H9 (cell line): ENCODE results near the gene GLT8D1. TPM values are rescaled to one million over a fixed set of nuclear protein-coding genes. Genes with fewer than 3 reads are reported as not detected.

Experiments
- DNase-seq: peaks from one replicate; pipeline ENCODE4 v3.0.0-alpha.2; 2017
- H2AFZ ChIP-seq: one replicate; pipeline ENCODE4 v1.6.1; 2013; ENCODE audit warnings: mild to moderate bottlenecking, low read length, control low read depth, moderate library complexity
- H2AK5ac ChIP-seq: 2 replicates; pipeline ENCODE4 v1.6.1; 2013; ENCODE audit warnings: low read length, control low read depth, mixed read lengths; ENCODE audit not compliant: insufficient read length
- H2BK120ac ChIP-seq: one replicate; pipeline ENCODE4 v1.6.1; 2013; ENCODE audit warnings: low read depth, mild to moderate bottlenecking, low read length, control low read depth, inconsistent platforms; ENCODE audit not compliant: poor library complexity, severe bottlenecking
- H2BK12ac ChIP-seq: 2 replicates; pipeline ENCODE4 v1.6.1; 2013; ENCODE audit warnings: low read length, control low read depth, mixed read lengths, low read depth; ENCODE audit not compliant: insufficient read length
- H2BK15ac ChIP-seq: 2 replicates; pipeline ENCODE4 v1.6.1; 2013; ENCODE audit warnings: low read depth, low read length, control low read depth
- H2BK20ac ChIP-seq: one replicate; pipeline ENCODE4 v1.6.1; 2013; ENCODE audit warnings: low read depth, mild to moderate bottlenecking, low read length, control low read depth, inconsistent platforms; ENCODE audit not compliant: poor library complexity, severe bottlenecking
- H2BK5ac ChIP-seq: 2 replicates; pipeline ENCODE4 v1.6.1; 2013; ENCODE audit warnings: low read length, control low read depth, mixed read lengths; ENCODE audit not compliant: insufficient read length
- H3K14ac ChIP-seq: 2 replicates; pipeline ENCODE4 v1.6.1; 2013; ENCODE audit warnings: low read length, control low read depth; ENCODE audit not compliant: insufficient read depth
- H3K18ac ChIP-seq: 2 replicates; pipeline ENCODE4 v1.6.1; 2013; ENCODE audit warnings: low read depth, mild to moderate bottlenecking, mixed read lengths, low read length, control low read depth; ENCODE audit not compliant: insufficient read length
- H3K23ac ChIP-seq: 2 replicates; pipeline ENCODE4 v1.6.1; 2013; ENCODE audit warnings: low read length, control low read depth, mixed read lengths, low read depth; ENCODE audit not compliant: insufficient read length
- H3K23me2 ChIP-seq: 2 replicates; pipeline ENCODE4 v1.6.1; 2013; ENCODE audit warnings: low read depth, mild to moderate bottlenecking, mixed read lengths, low read length, control low read depth; ENCODE audit not compliant: insufficient read length, poor library complexity, severe bottlenecking
- H3K27ac ChIP-seq: 2 replicates; pipeline ENCODE4 v1.5.1; 2013; ENCODE audit warnings: low read length, control low read depth, mixed read lengths, low read depth; ENCODE audit not compliant: insufficient read length
- H3K27me3 ChIP-seq: 2 replicates; pipeline ENCODE4 v1.6.1; 2013; ENCODE audit warnings: low read length, control low read depth, inconsistent platforms; ENCODE audit not compliant: insufficient read depth
- H3K4ac ChIP-seq: 2 replicates; pipeline ENCODE4 v1.6.1; 2013; ENCODE audit warnings: low read depth, mild to moderate bottlenecking, control low read depth, inconsistent platforms, low read length, moderate library complexity
- H3K4me1 ChIP-seq: 2 replicates; pipeline ENCODE4 v1.6.1; 2013; ENCODE audit warnings: low read length, control low read depth, inconsistent platforms; ENCODE audit not compliant: insufficient read depth
- H3K4me2 ChIP-seq: 2 replicates; pipeline ENCODE4 v1.6.1; 2013; ENCODE audit warnings: low read length, control low read depth, mixed read lengths; ENCODE audit not compliant: insufficient read length, insufficient read depth
- H3K56ac ChIP-seq: 2 replicates; pipeline ENCODE4 v1.6.1; 2013; ENCODE audit warnings: low read depth, mild to moderate bottlenecking, mixed read lengths, low read length, control low read depth; ENCODE audit not compliant: insufficient read length
- H3K79me1 ChIP-seq: 2 replicates; pipeline ENCODE4 v1.6.1; 2013; ENCODE audit warnings: low read depth, mild to moderate bottlenecking, moderate library complexity, low read length, control low read depth, inconsistent platforms; ENCODE audit not compliant: insufficient read depth, poor library complexity, severe bottlenecking
- H3K79me2 ChIP-seq: 2 replicates; pipeline ENCODE4 v1.6.1; 2013; ENCODE audit warnings: low read length, control low read depth, inconsistent platforms; ENCODE audit not compliant: insufficient read depth
- H3K9ac ChIP-seq: 2 replicates; pipeline ENCODE4 v1.6.1; 2013; ENCODE audit warnings: low read length, control low read depth, mixed read lengths; ENCODE audit not compliant: insufficient read length; ENCODE audit errors: extremely low read depth
- H3K9me3 ChIP-seq: one replicate; pipeline ENCODE4 v1.6.1; 2013; ENCODE audit warnings: low read depth, low read length, inconsistent platforms; ENCODE audit not compliant: control insufficient read depth
- H3T11ph ChIP-seq: one replicate; pipeline ENCODE4 v1.6.1; 2013; ENCODE audit warnings: mild to moderate bottlenecking, low read length, control low read depth, inconsistent platforms
- H4K20me1 ChIP-seq: one replicate; pipeline ENCODE4 v1.6.1; 2013; ENCODE audit not compliant: control insufficient read depth, insufficient read length, insufficient read depth
- H4K5ac ChIP-seq: 2 replicates; pipeline ENCODE4 v1.6.1; 2013; ENCODE audit warnings: low read depth, mild to moderate bottlenecking, mixed read lengths, low read length, control low read depth; ENCODE audit not compliant: insufficient read length
- H4K8ac ChIP-seq: replicated peaks from 2 replicates; pipeline ENCODE4 v1.6.1; 2013; ENCODE audit warnings: low read length, control low read depth, mixed read lengths, low read depth; ENCODE audit not compliant: insufficient read length
- H4K91ac ChIP-seq: 2 replicates; pipeline ENCODE4 v1.6.1; 2013; ENCODE audit warnings: low read depth, mild to moderate bottlenecking, moderate library complexity, mixed read lengths, low read length, control low read depth; ENCODE audit not compliant: insufficient read length
- H3K27ac Mint-ChIP-seq, 3 experiments: 2 replicates in 2 of 3; 3 replicates in 1 of 3; pipeline ENCODE4 v1.8.0; 2020 to 2021; ENCODE audit warnings: mixed read lengths in 3 of 3, mild to moderate bottlenecking in 1 of 3, moderate library complexity in 1 of 3
- H3K27me3 Mint-ChIP-seq: 2 replicates; pipeline ENCODE4 v1.8.0; 2021; ENCODE audit warnings: low read depth, mild to moderate bottlenecking, moderate library complexity, mixed read lengths
- H3K36me3 Mint-ChIP-seq, 3 experiments: 2 replicates in 2 of 3; 3 replicates in 1 of 3; pipeline ENCODE4 v1.8.0; 2020 to 2021; ENCODE audit warnings: low read depth in 3 of 3, mixed read lengths in 3 of 3; ENCODE audit not compliant: insufficient read depth in 1 of 3
- H3K4me1 Mint-ChIP-seq, 2 experiments: 2 replicates each; pipeline ENCODE4 v1.8.0; 2020; ENCODE audit warnings: mixed read lengths in 2 of 2
- H3K4me3 Mint-ChIP-seq, 2 experiments: 2 replicates in 1 of 2; 3 replicates in 1 of 2; pipeline ENCODE4 v1.8.0; 2020 to 2021; ENCODE audit warnings: mild to moderate bottlenecking in 2 of 2, mixed read lengths in 2 of 2, moderate library complexity in 1 of 2
- H3K9me3 Mint-ChIP-seq, 2 experiments: 2 replicates in 1 of 2; 3 replicates in 1 of 2; pipeline ENCODE4 v1.8.0; 2020; ENCODE audit warnings: mild to moderate bottlenecking in 2 of 2, mixed read lengths in 2 of 2, moderate library complexity in 1 of 2
- CTCF ChIP-seq: fragments of 200-600 bp; sonication (generic); conservative IDR thresholded peaks from 3 replicates; pipeline ENCODE4 v1.8.0; 2021; ENCODE audit warnings: antibody characterized with exemption, mild to moderate bottlenecking
- WGBS: extraction: QIAGEN DNeasy Blood & Tissue Kit; methylation state at CpG from one replicate; pipeline ENCODE4 v1.1.7; 2013; ENCODE audit warnings: missing lambda C conversion rate, low lambda C conversion rate, mixed read lengths; ENCODE audit not compliant: insufficient read length; ENCODE audit errors: extremely low coverage; 5-methylcytosine and 5-hydroxymethylcytosine counted together
- total RNA-seq: library from RNA; stranded (reverse); gene quantifications from 2 replicates; pipeline ENCODE4 v1.2.1, GENCODE V29; 2021

GLT8D1 gene
- total RNA-seq, 1 experiment from 2014 or later, result 39.3 TPM

GRCh38 chr3:52696830-52697631 is 8.6 kb downstream of the GLT8D1 start:
- Histone ChIP-seq H3K27me3 (no peaks in the 10 kb centered on the region), H3K14ac (no peak overlapping the region), H2BK12ac (no peak overlapping the region), H2BK5ac (no peak overlapping the region), H2BK15ac (no peak overlapping the region), H3K4ac (no peak overlapping the region), H3K56ac (no peak overlapping the region), H2AFZ (no peak overlapping the region), H3K4me1 (no peaks in the 10 kb centered on the region), H3K9me3 (no peaks in the 10 kb centered on the region), H3K4me2 (no peak overlapping the region), H3K23me2 (no peaks in the 10 kb centered on the region), H4K8ac (no peak overlapping the region), H4K5ac (no peak overlapping the region), H3K18ac (no peak overlapping the region), H2BK20ac (no peak overlapping the region), H3K79me1 (no peaks in the 10 kb centered on the region), H3K9ac (no peak overlapping the region), H2BK120ac (no peak overlapping the region), H3K27ac (no peak overlapping the region), H4K91ac (no peak overlapping the region), H4K20me1 (no peaks in the 10 kb centered on the region), H3K79me2 (no peaks in the 10 kb centered on the region), H3T11ph (no peak overlapping the region), H3K23ac (no peak overlapping the region), H2AK5ac (no peak overlapping the region)
- Mint-ChIP-seq H3K36me3 (peaks cover 27 to 60% (median 50%) of the 10 kb centered on the region in 3 experiments; a peak in 6 of 7 replicates), H3K27ac (peak overlapping the region in 2 of 3 experiments; percentile 15 to 48; a peak in 2 of 7 replicates), H3K4me1 (no peaks in the 10 kb centered on the region), H3K27me3 (no peaks in the 10 kb centered on the region), H3K4me3 (no peak overlapping the region), H3K9me3 (no peaks in the 10 kb centered on the region)
- DNase-seq, result no peak
- no CpG with 5 or more reads among the region's 2 CpGs for WGBS
- no peak for TF ChIP-seq CTCF
